Trophoblast cell (in vitro differentiated cells and primary cell): ENCODE results near the gene PPT1.

ENCODE experiments used
- DNase-seq, 2 donors: peaks; one replicate each; pipeline ENCODE4 v3.0.0-alpha.2; 2016
- H2AFZ ChIP-seq: 2 replicates; pipeline ENCODE4 v1.6.1; 2013; ENCODE audit warnings: low read length, moderate library complexity, mild to moderate bottlenecking; ENCODE audit not compliant: insufficient read depth, poor library complexity
- H2AK5ac ChIP-seq: 2 replicates; pipeline ENCODE4 v1.6.1; 2013; ENCODE audit warnings: mild to moderate bottlenecking, low read length
- H2BK120ac ChIP-seq: 2 replicates; pipeline ENCODE4 v1.6.1; 2013; ENCODE audit warnings: low read length, mild to moderate bottlenecking, moderate library complexity; ENCODE audit not compliant: insufficient read depth, poor library complexity
- H2BK12ac ChIP-seq: 2 replicates; pipeline ENCODE4 v1.6.1; 2013; ENCODE audit warnings: mild to moderate bottlenecking, low read length, moderate library complexity
- H2BK5ac ChIP-seq: 2 replicates; pipeline ENCODE4 v1.6.1; 2013; ENCODE audit warnings: low read length, low read depth, moderate library complexity, mild to moderate bottlenecking; ENCODE audit not compliant: poor library complexity
- H3K14ac ChIP-seq: 2 replicates; pipeline ENCODE4 v1.6.1; 2013; ENCODE audit warnings: mild to moderate bottlenecking, low read length
- H3K18ac ChIP-seq: 2 replicates; pipeline ENCODE4 v1.6.1; 2013; ENCODE audit warnings: mild to moderate bottlenecking, low read length
- H3K23ac ChIP-seq: 2 replicates; pipeline ENCODE4 v1.6.1; 2013; ENCODE audit warnings: low read length
- H3K27ac ChIP-seq: 2 replicates; pipeline ENCODE4 v1.5.1; 2013; ENCODE audit warnings: low read depth, mild to moderate bottlenecking, inconsistent platforms, low read length, moderate library complexity
- H3K27me3 ChIP-seq: 2 replicates; pipeline ENCODE4 v1.6.1; 2013; ENCODE audit warnings: inconsistent platforms, mild to moderate bottlenecking, low read length, moderate library complexity; ENCODE audit not compliant: insufficient read depth
- H3K36me3 ChIP-seq, 2 experiments: 1 replicate in 1 of 2; 2 replicates in 1 of 2; pipeline ENCODE4 v1.6.1; 2013; ENCODE audit warnings: low read length in 2 of 2, mild to moderate bottlenecking in 2 of 2, moderate library complexity in 1 of 2; ENCODE audit not compliant: insufficient read depth in 2 of 2, control insufficient read depth in 1 of 2
- H3K4ac ChIP-seq: 2 replicates; pipeline ENCODE4 v1.6.1; 2013; ENCODE audit warnings: low read depth, mild to moderate bottlenecking, low read length, moderate library complexity
- H3K4me1 ChIP-seq, 2 experiments: 1 replicate in 1 of 2; 2 replicates in 1 of 2; pipeline ENCODE4 v1.6.1; 2013; ENCODE audit warnings: low read length in 2 of 2, mild to moderate bottlenecking in 2 of 2, moderate library complexity in 1 of 2; ENCODE audit not compliant: insufficient read depth in 2 of 2, control insufficient read depth in 1 of 2
- H3K4me2 ChIP-seq: 2 replicates; pipeline ENCODE4 v1.6.1; 2013; ENCODE audit warnings: inconsistent platforms, mild to moderate bottlenecking, low read length, moderate library complexity
- H3K4me3 ChIP-seq: 2 replicates; pipeline ENCODE4 v1.5.1; 2013; ENCODE audit warnings: mild to moderate bottlenecking, low read depth, low read length, inconsistent platforms
- H3K79me1 ChIP-seq: one replicate; pipeline ENCODE4 v1.6.1; 2013; ENCODE audit warnings: low read length
- H3K79me2 ChIP-seq: 2 replicates; pipeline ENCODE4 v1.6.1; 2013; ENCODE audit warnings: low read length, mild to moderate bottlenecking; ENCODE audit not compliant: control insufficient read depth, insufficient read depth, poor library complexity
- H3K9ac ChIP-seq: 2 replicates; pipeline ENCODE4 v1.6.1; 2013; ENCODE audit warnings: mild to moderate bottlenecking, low read length
- H3K9me3 ChIP-seq: 2 replicates; pipeline ENCODE4 v1.6.1; 2013; ENCODE audit warnings: low read depth, mild to moderate bottlenecking, control low read depth, inconsistent platforms, low read length; ENCODE audit not compliant: insufficient read depth
- H4K12ac ChIP-seq: 2 replicates; pipeline ENCODE4 v1.6.1; 2013; ENCODE audit warnings: low read depth, mild to moderate bottlenecking, low read length, moderate library complexity
- H4K8ac ChIP-seq: 2 replicates; pipeline ENCODE4 v1.6.1; 2013; ENCODE audit warnings: low read depth, mild to moderate bottlenecking, low read length, moderate library complexity
- H4K91ac ChIP-seq: one replicate; pipeline ENCODE4 v1.6.1; 2013; ENCODE audit warnings: low read depth, mild to moderate bottlenecking, low read length, moderate library complexity
- WGBS: extraction: QIAGEN DNeasy Blood & Tissue Kit; methylation state at CpG from one replicate; pipeline ENCODE4 v1.1.7; 2013; ENCODE audit warnings: missing lambda C conversion rate; ENCODE audit not compliant: insufficient read length, insufficient coverage; ENCODE audit errors: extremely low coverage; 5-methylcytosine and 5-hydroxymethylcytosine counted together

PPT1 gene

GRCh38 chr1:40073062-40073461, 24.0 kb downstream of the PPT1 start:
- H3K4me2 ChIP-seq = no peak overlapping the region
- no peaks in the 10 kb centered on the region for H3K27me3 ChIP-seq
- H3K4me3 ChIP-seq = no peak overlapping the region
- no peaks in the 10 kb centered on the region for H3K9me3 ChIP-seq
- no peak overlapping the region for H3K18ac ChIP-seq
- no peak overlapping the region for H4K12ac ChIP-seq
- H3K9ac ChIP-seq = no peak overlapping the region
- no peak overlapping the region for H3K27ac ChIP-seq
- DNase-seq = no peak
- no peak overlapping the region for H4K8ac ChIP-seq
- H3K23ac ChIP-seq = no peak overlapping the region
- no peak overlapping the region for H3K14ac ChIP-seq
- H3K4me1 ChIP-seq = no peaks in the 10 kb centered on the region
- no peak overlapping the region for H2BK12ac ChIP-seq
- peaks cover 23 to 55% of the 10 kb centered on the region in 2 experiments for H3K36me3 ChIP-seq
- H2BK5ac ChIP-seq = no peak overlapping the region
- no peaks in the 10 kb centered on the region for H3K79me1 ChIP-seq
- no peak overlapping the region for H2AK5ac ChIP-seq
- WGBS = no CpG with 5 or more reads among the region's 4 CpGs
- no peak overlapping the region for H2AFZ ChIP-seq
- no peak overlapping the region for H4K91ac ChIP-seq
- H3K79me2 ChIP-seq = no peaks in the 10 kb centered on the region
- no peak overlapping the region for H2BK120ac ChIP-seq
- no peak overlapping the region for H3K4ac ChIP-seq

GRCh38 chr1:40072142-40072541, 24.9 kb downstream of the PPT1 start:
- H3K14ac ChIP-seq = no peak overlapping the region
- no peaks in the 10 kb centered on the region for H3K27me3 ChIP-seq
- no peak overlapping the region for H2BK120ac ChIP-seq
- no peak overlapping the region for H2AFZ ChIP-seq
- peaks cover 29 to 60% of the 10 kb centered on the region in 2 experiments for H3K36me3 ChIP-seq
- no peak overlapping the region for H2BK5ac ChIP-seq
- no peak overlapping the region for H2AK5ac ChIP-seq
- H4K12ac ChIP-seq = no peak overlapping the region
- no peak overlapping the region for H3K9ac ChIP-seq
- no peak overlapping the region for H4K91ac ChIP-seq
- DNase-seq = no peak
- no peak overlapping the region for H3K27ac ChIP-seq
- no peak overlapping the region for H3K23ac ChIP-seq
- no peaks in the 10 kb centered on the region for H3K4me1 ChIP-seq
- no peak overlapping the region for H2BK12ac ChIP-seq
- H3K4me2 ChIP-seq = no peak overlapping the region
- no peaks in the 10 kb centered on the region for H3K79me2 ChIP-seq
- H3K4me3 ChIP-seq = no peak overlapping the region
- no peak overlapping the region for H3K18ac ChIP-seq
- no peaks in the 10 kb centered on the region for H3K9me3 ChIP-seq
- no peak overlapping the region for H3K4ac ChIP-seq
- no peak overlapping the region for H4K8ac ChIP-seq
- H3K79me1 ChIP-seq = no peaks in the 10 kb centered on the region

GRCh38 chr1:40067851-40068250, 29.2 kb downstream of the PPT1 start:
- H3K4me1 ChIP-seq = no peaks in the 10 kb centered on the region
- WGBS = no CpG with 5 or more reads among the region's 3 CpGs
- H4K8ac ChIP-seq = no peak overlapping the region

GRCh38 chr1:40067023-40067422, 30.0 kb downstream of the PPT1 start:
- H3K4ac ChIP-seq = no peak overlapping the region
- H3K27me3 ChIP-seq = no peaks in the 10 kb centered on the region
- no peak overlapping the region for H2AFZ ChIP-seq
- no peaks in the 10 kb centered on the region for H3K79me2 ChIP-seq
- no peak overlapping the region for H3K4me2 ChIP-seq
- no peak overlapping the region for H3K9ac ChIP-seq
- no peak overlapping the region for H2AK5ac ChIP-seq
- no peak overlapping the region for H3K14ac ChIP-seq
- no CpG with 5 or more reads among the region's 2 CpGs for WGBS
- no peak overlapping the region for H3K27ac ChIP-seq
- DNase-seq = no peak
- peaks cover 35 to 70% of the 10 kb centered on the region in 2 experiments for H3K36me3 ChIP-seq
- no peaks in the 10 kb centered on the region for H3K4me1 ChIP-seq
- H2BK5ac ChIP-seq = no peak overlapping the region
- H3K23ac ChIP-seq = no peak overlapping the region
- H2BK12ac ChIP-seq = no peak overlapping the region
- H2BK120ac ChIP-seq = no peak overlapping the region
- no peaks in the 10 kb centered on the region for H3K9me3 ChIP-seq
- H4K8ac ChIP-seq = no peak overlapping the region
- no peak overlapping the region for H3K18ac ChIP-seq
- no peaks in the 10 kb centered on the region for H3K79me1 ChIP-seq
- H4K12ac ChIP-seq = no peak overlapping the region
- H3K4me3 ChIP-seq = no peak overlapping the region
- no peak overlapping the region for H4K91ac ChIP-seq

More at GRCh38 chr1:40067851-40068250, 29.2 kb downstream of the PPT1 start:
- H3K79me1 ChIP-seq = no peaks in the 10 kb centered on the region
- no peak overlapping the region for H3K18ac ChIP-seq
- peaks cover 33 to 72% of the 10 kb centered on the region in 2 experiments for H3K36me3 ChIP-seq
- no peak overlapping the region for H4K91ac ChIP-seq
- no peak overlapping the region for H3K9ac ChIP-seq
- no peaks in the 10 kb centered on the region for H3K79me2 ChIP-seq
- no peaks in the 10 kb centered on the region for H3K27me3 ChIP-seq
- no peak overlapping the region for H2BK12ac ChIP-seq
- no peak overlapping the region for H4K12ac ChIP-seq
- H3K4ac ChIP-seq = no peak overlapping the region
- no peak overlapping the region for H3K4me2 ChIP-seq
- no peak overlapping the region for H2BK120ac ChIP-seq
- no peak for DNase-seq
- no peak overlapping the region for H2AK5ac ChIP-seq
- H3K9me3 ChIP-seq = no peaks in the 10 kb centered on the region
- H3K27ac ChIP-seq = no peak overlapping the region
- no peak overlapping the region for H2BK5ac ChIP-seq
- no peak overlapping the region for H2AFZ ChIP-seq
- no peak overlapping the region for H3K23ac ChIP-seq
- no peak overlapping the region for H3K14ac ChIP-seq
- no peak overlapping the region for H3K4me3 ChIP-seq
